ENCODE measurements around the gene E2F2. TPM values are rescaled to one million over a fixed set of nuclear protein-coding genes. Genes with fewer than 3 reads are reported as not detected.

E2F2 gene
- total RNA-seq, 1 experiment from 2014 or later = 16.3 TPM

DNA sequence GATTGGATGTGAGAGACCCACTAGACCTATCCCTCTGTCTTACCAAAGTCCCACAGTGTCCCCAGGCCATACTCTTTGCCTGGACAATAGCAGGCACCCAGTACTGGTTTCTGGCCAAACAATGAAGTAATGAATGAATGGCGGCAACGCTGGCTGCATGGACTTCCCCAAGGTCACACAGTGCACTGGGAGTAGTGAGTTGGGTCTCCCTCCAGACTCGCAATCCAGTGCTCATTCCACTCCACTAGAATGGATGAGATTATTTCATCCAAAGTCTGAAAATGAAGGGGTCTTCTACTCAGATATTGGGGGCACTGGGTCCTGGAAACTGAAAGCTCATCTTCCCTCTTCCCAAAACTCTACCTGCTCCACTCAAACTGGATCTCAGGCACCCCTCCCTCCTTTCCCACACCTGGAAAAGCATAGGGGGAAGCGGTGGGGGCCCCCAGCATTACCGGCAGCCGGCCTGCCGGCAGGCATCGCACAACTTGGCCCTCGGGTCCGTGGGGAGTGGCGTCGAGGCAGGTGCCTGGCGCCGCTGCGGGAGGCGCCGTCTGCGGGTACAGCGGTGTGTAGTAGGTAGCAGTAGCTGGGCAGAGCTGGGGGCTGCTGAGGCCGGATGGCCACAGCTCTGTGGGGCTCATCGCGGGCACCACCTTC is 816 bp downstream of the E2F2 start:
- peak; percentile 28 for ATAC-seq
- TF ChIP-seq TCF7L2 (IDR thresholded peaks at IDR 0.05; ENCODE audit: borderline replicate concordance, extremely low read depth, insufficient read depth, insufficient read length) (no peak), POLR2A (IDR thresholded peaks at IDR 0.05; ENCODE audit: borderline replicate concordance, extremely low read depth, insufficient read depth, insufficient read length) (no peak), JUND (IDR thresholded peaks at IDR 0.05) (no peak), RAD21 (IDR thresholded peaks at IDR 0.05; ENCODE audit: low read depth) (no peak), EZH2phosphoT487 (IDR thresholded peaks at IDR 0.05; ENCODE audit: borderline replicate concordance) (no peak), POLR2AphosphoS5 (IDR thresholded peaks at IDR 0.05; ENCODE audit: low read depth, low read length) (no peak), ZNF274 (IDR thresholded peaks at IDR 0.05; ENCODE audit: low read depth, low read length) (no peak), EZH2 (IDR thresholded peaks at IDR 0.05) (no peak), CEBPB (IDR thresholded peaks at IDR 0.05; ENCODE audit: low read depth) (no peak), SRF (IDR thresholded peaks at IDR 0.05; ENCODE audit: low read depth) (no peak), EGR1 (IDR thresholded peaks at IDR 0.05; ENCODE audit: low read depth) (no peak), ZFX (IDR thresholded peaks at IDR 0.05) (no peak), FOSL1 (IDR thresholded peaks at IDR 0.05; ENCODE audit: low read depth) (no peak), ELF1 (IDR thresholded peaks at IDR 0.05; ENCODE audit: borderline replicate concordance, low read depth) (no peak)
- TF ChIP-seq, protein P1, sequence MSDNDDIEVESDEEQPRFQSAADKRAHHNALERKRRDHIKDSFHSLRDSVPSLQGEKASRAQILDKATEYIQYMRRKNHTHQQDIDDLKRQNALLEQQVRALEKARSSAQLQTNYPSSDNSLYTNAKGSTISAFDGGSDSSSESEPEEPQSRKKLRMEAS (IDR thresholded peaks at IDR 0.05) = no peak; the same call in 1 of the 2 replicates
- TF ChIP-seq, protein P2, sequence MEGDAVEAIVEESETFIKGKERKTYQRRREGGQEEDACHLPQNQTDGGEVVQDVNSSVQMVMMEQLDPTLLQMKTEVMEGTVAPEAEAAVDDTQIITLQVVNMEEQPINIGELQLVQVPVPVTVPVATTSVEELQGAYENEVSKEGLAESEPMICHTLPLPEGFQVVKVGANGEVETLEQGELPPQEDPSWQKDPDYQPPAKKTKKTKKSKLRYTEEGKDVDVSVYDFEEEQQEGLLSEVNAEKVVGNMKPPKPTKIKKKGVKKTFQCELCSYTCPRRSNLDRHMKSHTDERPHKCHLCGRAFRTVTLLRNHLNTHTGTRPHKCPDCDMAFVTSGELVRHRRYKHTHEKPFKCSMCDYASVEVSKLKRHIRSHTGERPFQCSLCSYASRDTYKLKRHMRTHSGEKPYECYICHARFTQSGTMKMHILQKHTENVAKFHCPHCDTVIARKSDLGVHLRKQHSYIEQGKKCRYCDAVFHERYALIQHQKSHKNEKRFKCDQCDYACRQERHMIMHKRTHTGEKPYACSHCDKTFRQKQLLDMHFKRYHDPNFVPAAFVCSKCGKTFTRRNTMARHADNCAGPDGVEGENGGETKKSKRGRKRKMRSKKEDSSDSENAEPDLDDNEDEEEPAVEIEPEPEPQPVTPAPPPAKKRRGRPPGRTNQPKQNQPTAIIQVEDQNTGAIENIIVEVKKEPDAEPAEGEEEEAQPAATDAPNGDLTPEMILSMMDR (IDR thresholded peaks at IDR 0.05 in 2 of 3, conservative IDR thresholded peaks at IDR 0.05 in 1 of 3; ENCODE audit: borderline replicate concordance in 1 of 3, insufficient read depth in 1 of 3, low read depth in 2 of 3, low read length in 2 of 3) = no peak
- TF ChIP-seq, protein P3, sequence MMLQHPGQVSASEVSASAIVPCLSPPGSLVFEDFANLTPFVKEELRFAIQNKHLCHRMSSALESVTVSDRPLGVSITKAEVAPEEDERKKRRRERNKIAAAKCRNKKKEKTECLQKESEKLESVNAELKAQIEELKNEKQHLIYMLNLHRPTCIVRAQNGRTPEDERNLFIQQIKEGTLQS (IDR thresholded peaks at IDR 0.05) = no peak
- TF ChIP-seq, protein P4, sequence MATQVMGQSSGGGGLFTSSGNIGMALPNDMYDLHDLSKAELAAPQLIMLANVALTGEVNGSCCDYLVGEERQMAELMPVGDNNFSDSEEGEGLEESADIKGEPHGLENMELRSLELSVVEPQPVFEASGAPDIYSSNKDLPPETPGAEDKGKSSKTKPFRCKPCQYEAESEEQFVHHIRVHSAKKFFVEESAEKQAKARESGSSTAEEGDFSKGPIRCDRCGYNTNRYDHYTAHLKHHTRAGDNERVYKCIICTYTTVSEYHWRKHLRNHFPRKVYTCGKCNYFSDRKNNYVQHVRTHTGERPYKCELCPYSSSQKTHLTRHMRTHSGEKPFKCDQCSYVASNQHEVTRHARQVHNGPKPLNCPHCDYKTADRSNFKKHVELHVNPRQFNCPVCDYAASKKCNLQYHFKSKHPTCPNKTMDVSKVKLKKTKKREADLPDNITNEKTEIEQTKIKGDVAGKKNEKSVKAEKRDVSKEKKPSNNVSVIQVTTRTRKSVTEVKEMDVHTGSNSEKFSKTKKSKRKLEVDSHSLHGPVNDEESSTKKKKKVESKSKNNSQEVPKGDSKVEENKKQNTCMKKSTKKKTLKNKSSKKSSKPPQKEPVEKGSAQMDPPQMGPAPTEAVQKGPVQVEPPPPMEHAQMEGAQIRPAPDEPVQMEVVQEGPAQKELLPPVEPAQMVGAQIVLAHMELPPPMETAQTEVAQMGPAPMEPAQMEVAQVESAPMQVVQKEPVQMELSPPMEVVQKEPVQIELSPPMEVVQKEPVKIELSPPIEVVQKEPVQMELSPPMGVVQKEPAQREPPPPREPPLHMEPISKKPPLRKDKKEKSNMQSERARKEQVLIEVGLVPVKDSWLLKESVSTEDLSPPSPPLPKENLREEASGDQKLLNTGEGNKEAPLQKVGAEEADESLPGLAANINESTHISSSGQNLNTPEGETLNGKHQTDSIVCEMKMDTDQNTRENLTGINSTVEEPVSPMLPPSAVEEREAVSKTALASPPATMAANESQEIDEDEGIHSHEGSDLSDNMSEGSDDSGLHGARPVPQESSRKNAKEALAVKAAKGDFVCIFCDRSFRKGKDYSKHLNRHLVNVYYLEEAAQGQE (IDR thresholded peaks at IDR 0.05; ENCODE audit: low read depth) = no peak
- POLR2A ChIA-PET = interaction anchor here (0.7 to 1.7 kb wide), 5 partner anchors 16 to 186 kb away, joined by 3 to 4 read pairs (median 3); partner anchors contain the start of gene HNRNPR
- Histone ChIP-seq H3K4me3 (replicated peaks in 1 of 2; ENCODE audit: low read depth in 1 of 2, low read length in 2 of 2) (peak overlapping the region; percentile 69 to 84), H3K36me3 (ENCODE audit: control insufficient read depth in 1 of 2, insufficient read depth in 2 of 2, low read length in 2 of 2) (peaks cover 0 to 5% of the 10 kb centered on the region in 2 experiments; a peak in 1 of 4 replicates), H3K9ac (ENCODE audit: low read length) (peak overlapping the region; percentile 91), H4K20me1 (ENCODE audit: insufficient read depth) (no peaks in the 10 kb centered on the region), H3K9me3 (ENCODE audit: control insufficient read depth in 1 of 2, insufficient read depth in 1 of 2, low read depth in 1 of 2, low read length in 2 of 2) (no peaks in the 10 kb centered on the region), H3K27me3 (ENCODE audit: insufficient read depth, low read length) (no peaks in the 10 kb centered on the region), H3K4me1 (ENCODE audit: control insufficient read depth in 1 of 2, insufficient read depth in 2 of 2, low read length in 2 of 2) (peaks cover 64 to 97% of the 10 kb centered on the region in 2 experiments), H3K79me2 (ENCODE audit: insufficient read depth, low read length) (peaks cover 45% of the 10 kb centered on the region), H3K4me2 (ENCODE audit: low read length) (peak overlapping the region; percentile 97), H3K9me2 (ENCODE audit: insufficient read depth) (no peaks in the 10 kb centered on the region), H3K27ac (ENCODE audit: low read depth, low read length) (peak overlapping the region; percentile 80), H2AFZ (ENCODE audit: low read depth, low read length, poor library complexity, severe bottlenecking) (no peak overlapping the region)
- no TSS peak for BruUV-seq (replicated peaks)
- DNase-seq (ENCODE audit: low read depth, low spot score) = no peak
- CTCF ChIA-PET = interaction anchor here (2.6 to 5.3 kb wide), 2 partner anchors 33 to 107 kb away, joined by 10 to 48 read pairs; no protein-coding TSS in a partner anchor
- RAD21 ChIA-PET (ENCODE audit: low non-redundant PET in 1 of 2, low total read pairs in 2 of 2, uncharacterized antibody in 2 of 2, unreplicated experiment in 2 of 2) = no interaction called here
- intact Hi-C loops (cut with micrococcal nuclease) = loop anchor here (10.0 kb wide), 2 partner anchors 185 to 315 kb away; partner anchors contain the start of genes HNRNPR and HTR1D

Data from HCT116 (cell line).